Transverse colon (tissue), 4 donors: Measurements from ENCODE around the gene SLC12A7.

Source experiments
- CTCF ChIP-seq, 5 experiments: fragments of 200-600 bp in 3 of 5; fragments of 450-650 bp in 2 of 5; sonication (generic) in 3 of 5; IDR thresholded peaks; 1 replicate in 2 of 5; 2 replicates in 3 of 5; pipeline ENCODE4 v1.5.1; 2016 to 2017; ENCODE audit warnings: antibody characterized with exemption in 5 of 5, inconsistent platforms in 3 of 5, mild to moderate bottlenecking in 2 of 5, moderate library complexity in 1 of 5
- EP300 ChIP-seq: sonication (generic); formaldehyde crosslinking; IDR thresholded peaks from one replicate; pipeline ENCODE4 v1.6.1; 2017; ENCODE audit warnings: antibody characterized with exemption, low read depth
- POLR2A ChIP-seq: fragments of 450-650 bp; IDR thresholded peaks from one replicate; pipeline ENCODE4 v1.6.1; 2016; ENCODE audit warnings: antibody characterized with exemption, mild to moderate bottlenecking, moderate library complexity
- POLR2AphosphoS5 ChIP-seq, 3 donors: sonication (generic); formaldehyde crosslinking; IDR thresholded peaks; one replicate each; pipeline ENCODE4 v1.6.1; 2016; ENCODE audit warnings: antibody characterized with exemption in 3 of 3

GRCh38 chr5:1137567-1138444, 25.9 kb upstream of the SLC12A7 start:
- TF ChIP-seq CTCF (IDR thresholded peaks at IDR 0.05) (no peak), POLR2AphosphoS5 (IDR thresholded peaks at IDR 0.05) (no peak), POLR2A (no peak), EP300 (no peak)
